GM18873 (cell line): Measurements from ENCODE around the gene C17orf50.

Experiments
- ATAC-seq: cut with Tn5 transposase; IDR thresholded peaks from one replicate; pipeline ENCODE4 v1.9.1; 2021; ENCODE audit warnings: mild to moderate bottlenecking, moderate library complexity, moderate number of reproducible peaks; ENCODE audit not compliant: unreplicated experiment, low FRiP score

The C17orf50 gene

GRCh38 chr17:35780950-35781349 lies 20.3 kb downstream of the C17orf50 start:
- no peak for ATAC-seq

DNA sequence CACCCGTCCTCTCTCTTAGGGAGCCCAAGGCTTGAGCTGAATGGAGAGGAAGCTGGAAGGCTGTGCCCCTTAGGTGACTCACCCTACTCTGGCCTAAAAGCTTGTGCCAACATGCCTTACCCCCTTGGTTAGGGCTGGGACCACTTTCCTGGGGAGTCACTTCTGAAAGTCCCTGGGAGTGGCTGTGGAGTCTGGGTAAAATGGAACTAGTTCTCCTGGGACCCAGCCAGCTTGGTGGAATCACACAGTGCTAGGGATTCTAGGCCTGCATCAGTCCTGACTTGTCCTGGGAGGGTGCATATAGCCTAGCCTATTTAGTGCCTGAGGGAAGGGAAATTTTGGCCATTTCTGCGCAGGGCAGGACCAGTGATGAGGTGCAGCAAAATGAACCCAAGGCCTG lies 24.2 kb downstream of the C17orf50 start:
- ATAC-seq = no peak

DNA sequence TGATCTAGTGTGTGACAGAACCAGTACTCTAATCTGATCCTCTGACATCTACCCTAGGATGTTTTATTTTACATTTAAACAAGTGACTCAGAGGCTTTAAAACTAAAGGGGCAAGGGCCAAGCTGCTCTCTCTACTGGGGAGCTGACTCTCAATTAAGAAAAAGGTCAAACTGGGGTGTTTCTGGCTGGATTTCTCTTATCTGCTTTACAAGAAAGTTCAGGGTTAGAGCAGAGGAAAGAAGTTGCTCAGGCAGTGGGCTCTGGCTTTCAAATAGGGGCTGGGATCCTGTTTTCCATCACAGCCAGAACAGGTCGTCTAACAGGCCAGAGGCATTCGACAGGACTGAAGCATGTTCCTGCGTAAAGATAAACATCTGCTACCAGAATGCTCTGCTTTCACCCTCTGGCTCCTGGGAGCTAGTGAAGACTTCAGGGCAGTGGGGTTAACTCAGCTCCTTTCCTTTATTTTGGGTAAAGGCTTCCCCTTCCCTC lies 26.3 kb downstream of the C17orf50 start:
- ATAC-seq = no peak

GRCh38 chr17:35788477-35789368 lies 28.0 kb downstream of the C17orf50 start:
- no peak for ATAC-seq

DNA sequence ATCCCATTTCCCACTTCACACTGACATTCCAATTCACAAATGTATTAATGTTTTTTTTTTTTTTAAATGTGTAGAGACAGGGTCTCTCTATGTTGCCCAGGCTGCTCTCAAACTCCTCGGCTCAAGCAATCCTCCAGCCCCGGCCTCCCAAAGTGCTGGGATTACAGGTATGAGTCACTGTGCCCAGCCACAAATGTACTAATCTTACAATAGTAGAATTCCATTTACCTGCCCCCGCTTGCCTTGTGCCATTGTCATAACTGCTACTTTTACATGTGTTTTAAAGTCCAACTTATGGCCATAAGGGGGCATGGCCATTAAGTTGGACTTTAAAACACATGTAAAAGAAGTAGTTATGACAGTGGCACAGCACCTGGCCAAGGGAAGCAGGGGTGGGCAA lies 30.2 kb downstream of the C17orf50 start:
- ATAC-seq = no peak

GRCh38 chr17:35791681-35792350 lies 31.1 kb downstream of the C17orf50 start:
- ATAC-seq = no peak

GRCh38 chr17:35793257-35793656 lies 32.6 kb downstream of the C17orf50 start:
- no peak for ATAC-seq

DNA sequence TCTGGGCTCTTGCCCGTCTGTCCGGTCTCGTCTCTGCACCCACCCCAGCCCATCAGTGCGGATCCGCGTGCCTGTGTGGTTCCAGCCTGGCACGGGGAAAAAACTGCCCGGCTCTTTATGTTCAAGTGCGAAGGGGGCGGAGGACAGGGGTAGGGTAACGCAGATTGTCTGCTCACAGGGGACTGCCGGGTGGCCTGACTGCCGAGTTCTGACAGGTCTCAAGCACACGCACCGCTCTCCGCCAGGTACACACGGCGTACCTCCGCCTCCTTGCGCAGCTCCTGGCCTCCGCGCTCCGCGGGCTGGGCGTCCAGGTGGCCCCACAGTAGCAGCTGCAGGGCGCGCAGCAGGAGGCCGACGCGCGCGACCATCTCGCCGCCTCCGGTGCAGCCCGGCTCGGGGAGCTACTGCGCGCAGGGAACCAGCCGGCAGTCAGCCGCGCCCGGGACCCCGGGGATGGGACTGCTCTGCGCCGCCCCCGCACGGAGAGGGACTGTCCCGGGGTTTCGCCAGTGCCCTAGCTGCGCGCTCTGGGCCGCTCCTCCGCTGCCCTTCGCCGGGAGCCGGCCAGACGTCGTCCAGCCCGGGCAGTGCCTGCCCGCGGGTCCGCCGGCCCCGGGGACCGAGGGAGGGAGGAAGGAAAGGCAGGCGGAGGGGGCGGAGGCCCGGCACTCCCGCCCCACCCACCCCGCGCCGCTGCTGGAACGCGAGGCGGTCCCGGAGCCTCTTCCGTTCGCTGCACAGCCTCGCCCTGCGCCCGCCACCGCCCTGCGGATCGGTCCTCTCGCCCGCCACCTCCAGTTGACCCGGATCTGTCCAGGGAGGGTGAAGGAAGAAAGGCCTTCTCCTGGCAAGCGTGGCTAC lies 34.6 kb downstream of the C17orf50 start, which contains the start of gene MMP28:
Gene MMP28, minus strand, starts transcription at position 635 of the 864 bp plus-strand sequence. Its CDS starts 264 bp downstream, at position 371.
- no peak for ATAC-seq

- no peak for ATAC-seq
Measured at GRCh38 chr17:35795871-35796265, 35.2 kb downstream of the C17orf50 start.

GRCh38 chr17:35796942-35797341 lies 36.3 kb downstream of the C17orf50 start:
- no peak for ATAC-seq

DNA sequence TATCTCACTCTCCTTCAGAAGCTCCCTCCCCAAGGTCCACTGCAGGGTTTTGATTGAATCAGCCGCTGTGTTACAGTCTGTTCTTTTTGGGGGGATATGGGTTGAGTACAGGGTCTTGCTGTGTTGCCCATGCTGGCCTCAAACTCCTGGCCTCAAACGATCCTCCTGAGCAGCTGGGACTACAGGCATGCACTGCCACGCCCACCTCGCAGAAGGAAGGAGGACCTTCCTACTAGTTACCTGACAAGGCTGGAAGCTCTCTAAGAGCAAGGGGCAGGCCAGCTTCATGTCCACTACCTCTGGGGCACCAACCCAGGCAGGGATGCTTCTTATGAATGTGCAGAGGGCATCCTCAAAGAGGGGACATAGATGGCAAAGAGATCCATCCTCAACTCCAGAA lies 36.7 kb downstream of the C17orf50 start:
- no peak for ATAC-seq

DNA sequence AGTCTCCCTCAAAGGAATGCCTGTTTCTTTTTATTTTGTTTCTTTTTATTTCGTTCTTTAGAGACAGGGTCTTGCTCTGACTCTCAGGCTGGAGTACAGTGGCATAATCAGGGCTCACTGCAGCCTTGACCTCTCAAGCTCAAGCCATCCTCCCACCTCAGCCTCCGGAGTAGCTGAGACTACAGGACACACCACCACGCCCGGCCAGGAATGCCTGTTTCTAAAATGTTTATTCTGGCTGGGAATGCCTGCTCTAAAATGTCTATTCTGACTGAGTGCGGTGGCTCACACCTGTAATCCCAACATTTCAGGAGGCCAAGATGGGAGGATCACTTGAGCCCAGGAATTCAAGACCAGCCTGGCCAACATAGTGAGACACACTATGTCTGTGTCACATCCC lies 37.2 kb downstream of the C17orf50 start:
- no peak for ATAC-seq

DNA sequence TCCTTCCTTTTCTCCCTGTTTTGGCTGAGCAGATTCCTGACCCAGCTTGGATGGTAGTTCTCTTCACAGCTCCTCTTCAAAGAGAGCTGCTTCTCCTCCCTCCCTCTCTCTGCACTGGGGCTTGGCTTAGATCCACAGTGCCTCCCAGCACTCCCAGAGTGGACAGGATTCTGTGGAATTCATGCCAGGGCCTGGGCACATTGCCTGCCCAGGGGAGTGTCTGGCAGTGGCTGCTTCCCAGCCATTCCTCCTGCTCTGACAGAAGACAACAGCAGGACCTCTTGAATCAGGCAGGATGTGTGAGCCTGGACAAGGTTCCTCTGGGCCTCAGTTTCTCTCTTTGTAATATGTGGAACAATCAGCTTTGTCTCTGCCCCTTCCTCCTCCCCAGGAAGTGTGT lies 39.3 kb downstream of the C17orf50 start:
- ATAC-seq = no peak

DNA sequence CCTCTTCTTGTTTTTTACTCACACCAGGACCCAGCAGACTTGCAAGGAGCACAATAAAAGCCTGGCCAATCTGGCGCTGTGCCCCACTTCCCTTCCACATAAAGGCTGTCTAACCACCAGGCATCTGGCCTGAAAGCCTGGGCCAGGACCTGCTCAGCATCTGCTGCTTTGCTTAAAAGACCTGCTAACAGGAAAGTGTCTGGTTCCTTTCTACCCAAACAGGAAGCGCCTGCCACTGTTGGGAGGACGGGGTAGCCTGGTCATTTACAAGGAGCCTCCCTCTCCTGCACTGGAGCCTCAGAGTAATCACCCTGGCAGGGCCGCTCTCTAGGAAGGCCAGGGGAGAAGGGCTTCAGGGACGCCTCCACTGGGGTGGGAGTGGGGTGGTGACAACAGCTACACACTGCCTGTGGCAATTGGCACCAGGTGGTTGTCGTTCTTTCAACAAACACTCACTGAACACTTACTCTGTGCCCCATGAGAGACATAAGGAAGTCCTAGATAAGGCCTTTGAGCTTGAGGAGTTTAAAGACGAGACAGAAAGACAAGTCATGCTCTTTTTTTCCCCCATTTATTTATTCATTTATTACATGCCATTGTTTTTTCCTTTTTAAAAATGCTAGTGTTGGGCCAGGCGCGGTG lies 41.0 kb downstream of the C17orf50 start:
- ATAC-seq = no peak

DNA sequence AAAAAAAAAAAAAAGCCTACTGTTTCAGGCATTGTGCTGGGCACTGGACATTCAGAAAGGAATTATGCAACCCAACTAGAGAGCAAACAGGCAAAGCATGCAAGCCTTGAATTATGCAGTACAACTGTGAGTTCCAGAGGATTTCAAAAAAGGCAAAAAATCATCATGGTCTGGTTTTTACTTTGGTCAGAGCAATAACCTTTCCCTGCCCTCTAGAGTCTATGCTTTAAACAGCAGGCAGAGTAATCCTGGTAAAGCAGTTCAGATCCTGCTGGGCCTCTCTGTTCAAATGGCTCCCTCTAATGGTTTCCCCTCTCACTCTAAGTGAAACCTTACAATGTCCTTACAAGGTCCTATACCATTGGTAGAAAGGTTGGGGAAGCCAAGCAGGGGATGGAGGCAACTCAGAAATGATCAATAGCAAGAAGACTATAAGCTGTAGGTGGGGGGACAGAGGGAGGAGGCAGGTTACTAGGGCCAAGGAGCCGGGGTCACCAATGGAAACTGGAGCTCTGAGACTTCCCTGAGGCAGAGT lies 44.0 kb downstream of the C17orf50 start:
- no peak for ATAC-seq

- ATAC-seq = no peak
Measured at GRCh38 chr17:35807371-35808144, 46.9 kb downstream of the C17orf50 start.

- ATAC-seq = no peak
Measured at GRCh38 chr17:35808240-35808961, 47.7 kb downstream of the C17orf50 start.
